Stimulated activated CD8-positive, alpha-beta memory T cell treated with anti-CD3 and anti-CD28 coated beads, Interleukin-12 subunit alpha, Interleukin-12 subunit beta, amount 100 ng/mL, for 4 hours (primary cell): ENCODE measurements around the gene NFATC1.
"Not testable (repeated sequence)": the region's sequence is repeated elsewhere in the genome, so short reads cannot be mapped to it uniquely, and the experiment has no call there.

Source experiments
- DNase-seq: peaks from one replicate; pipeline ENCODE4 v3.0.0-alpha.2; 2020; ENCODE audit warnings: low read depth

NFATC1 gene

DNA sequence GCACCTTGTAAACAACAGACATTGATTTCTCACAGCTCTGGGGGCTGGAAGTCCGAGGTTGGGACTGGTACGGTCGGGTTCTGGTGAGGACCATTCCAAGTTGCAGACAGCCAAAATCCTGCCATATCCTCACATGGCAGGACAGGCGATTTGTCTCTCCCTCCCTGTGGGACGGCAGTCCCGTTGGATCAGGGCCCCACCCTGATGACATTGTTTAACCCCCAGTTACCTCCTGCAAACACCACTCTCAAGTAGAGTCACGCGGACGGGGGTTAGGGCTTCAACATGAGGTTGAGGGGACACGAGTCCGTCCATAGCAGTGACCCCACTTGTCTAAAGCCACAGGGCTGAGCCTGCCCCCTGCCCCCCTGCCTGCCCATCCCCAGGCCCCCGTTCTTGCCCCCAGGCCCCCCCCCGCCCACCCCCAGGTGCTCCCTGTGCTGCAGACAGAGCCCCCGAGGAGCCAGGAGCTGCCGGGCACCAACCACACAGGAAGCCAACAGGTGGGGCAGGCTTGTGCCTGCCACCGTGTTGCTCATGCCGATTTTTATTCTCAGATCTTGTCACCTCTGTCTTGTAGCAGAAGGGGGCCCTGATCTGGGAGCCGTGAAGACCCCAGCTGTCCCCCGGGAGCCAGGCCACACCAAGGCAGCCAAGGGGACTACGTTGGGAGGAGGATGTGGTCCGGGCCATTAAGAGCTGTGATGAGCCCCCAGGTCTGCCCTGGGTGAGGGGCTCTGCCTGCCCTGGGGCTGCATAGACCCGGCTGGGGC is 82.2 kb downstream of the NFATC1 start:
- no peak for DNase-seq

- DNase-seq, result no peak
Measured at GRCh38 chr18:79478484-79479115, 82.9 kb downstream of the NFATC1 start.

GRCh38 chr18:79479116-79479760 is 83.5 kb downstream of the NFATC1 start:
- DNase-seq, result no peak

DNA sequence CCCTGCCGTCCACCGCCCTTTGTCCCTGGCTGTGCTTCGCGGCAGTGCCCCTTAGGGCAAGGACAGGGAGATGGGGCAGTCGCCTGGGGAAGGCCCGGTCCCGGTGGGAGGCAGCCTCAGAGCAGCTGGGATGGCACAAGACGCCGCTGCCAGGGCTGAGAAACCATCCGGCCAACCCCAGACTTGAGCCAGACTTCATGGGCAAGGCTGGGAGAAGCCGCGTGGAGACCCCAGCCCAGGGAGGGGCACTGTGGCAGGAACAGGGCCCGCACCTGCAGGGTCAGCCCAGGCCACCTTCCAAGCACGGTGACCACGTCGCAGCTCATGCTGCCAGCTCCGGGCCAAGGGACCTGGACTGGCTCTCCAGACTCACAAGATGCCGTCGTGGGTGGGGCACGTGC is 84.0 kb downstream of the NFATC1 start:
- no peak for DNase-seq

GRCh38 chr18:79480171-79481045 is 84.7 kb downstream of the NFATC1 start:
- DNase-seq, result no peak

GRCh38 chr18:79481046-79481790 is 85.5 kb downstream of the NFATC1 start:
- DNase-seq, result no peak

DNA sequence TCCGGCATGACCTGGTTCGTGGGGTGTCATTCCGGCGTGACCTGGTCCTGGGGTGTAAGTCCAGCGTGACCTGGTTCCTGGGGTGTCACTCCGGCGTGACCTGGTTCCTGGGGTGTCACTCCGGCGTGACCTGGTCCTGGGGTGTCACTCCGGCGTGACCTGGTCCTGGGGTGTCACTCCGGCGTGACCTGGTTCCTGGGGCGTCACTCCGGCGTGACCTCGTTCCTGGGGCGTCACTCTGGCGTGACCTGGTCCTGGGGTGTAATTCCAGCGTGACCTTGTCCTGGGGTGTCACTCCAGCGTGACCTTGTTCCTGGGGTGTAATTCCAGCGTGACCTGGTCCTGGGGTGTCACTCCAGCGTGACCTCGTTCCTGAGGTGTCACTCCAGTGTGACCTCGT is 87.7 kb downstream of the NFATC1 start:
- not testable (repeated sequence) for DNase-seq

DNA sequence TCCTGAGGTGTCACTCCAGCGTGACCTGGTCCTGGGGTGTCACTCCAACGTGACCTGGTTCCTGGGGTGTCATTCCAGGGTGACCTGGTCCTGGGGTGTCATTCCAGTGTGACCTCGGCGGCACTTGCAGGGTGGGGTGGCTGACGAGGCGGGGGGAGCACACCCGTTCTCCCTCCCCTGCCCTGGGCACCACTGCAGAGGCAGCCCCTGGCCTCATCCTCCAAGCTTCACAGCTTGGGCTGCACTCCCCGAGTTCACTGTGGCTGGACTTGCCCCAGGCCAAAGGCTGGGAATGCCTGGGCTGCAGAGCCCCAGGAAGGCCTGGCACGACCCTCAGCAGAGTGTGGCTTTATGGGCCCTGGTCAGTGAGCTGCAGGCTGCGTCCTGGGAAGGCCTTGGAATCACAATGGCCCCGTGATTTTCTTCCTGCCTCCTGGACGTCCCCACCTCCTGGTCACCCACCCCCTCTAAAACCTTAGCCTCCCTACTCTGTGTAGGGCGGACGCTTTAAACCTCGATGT is 88.3 kb downstream of the NFATC1 start:
- DNase-seq, result no peak

- no peak for DNase-seq
Measured at GRCh38 chr18:79484661-79485621, 89.2 kb downstream of the NFATC1 start.

GRCh38 chr18:79485788-79486355 is 90.1 kb downstream of the NFATC1 start:
- DNase-seq, result no peak

- no peak for DNase-seq
Measured at GRCh38 chr18:79486356-79487182, 90.8 kb downstream of the NFATC1 start.

DNA sequence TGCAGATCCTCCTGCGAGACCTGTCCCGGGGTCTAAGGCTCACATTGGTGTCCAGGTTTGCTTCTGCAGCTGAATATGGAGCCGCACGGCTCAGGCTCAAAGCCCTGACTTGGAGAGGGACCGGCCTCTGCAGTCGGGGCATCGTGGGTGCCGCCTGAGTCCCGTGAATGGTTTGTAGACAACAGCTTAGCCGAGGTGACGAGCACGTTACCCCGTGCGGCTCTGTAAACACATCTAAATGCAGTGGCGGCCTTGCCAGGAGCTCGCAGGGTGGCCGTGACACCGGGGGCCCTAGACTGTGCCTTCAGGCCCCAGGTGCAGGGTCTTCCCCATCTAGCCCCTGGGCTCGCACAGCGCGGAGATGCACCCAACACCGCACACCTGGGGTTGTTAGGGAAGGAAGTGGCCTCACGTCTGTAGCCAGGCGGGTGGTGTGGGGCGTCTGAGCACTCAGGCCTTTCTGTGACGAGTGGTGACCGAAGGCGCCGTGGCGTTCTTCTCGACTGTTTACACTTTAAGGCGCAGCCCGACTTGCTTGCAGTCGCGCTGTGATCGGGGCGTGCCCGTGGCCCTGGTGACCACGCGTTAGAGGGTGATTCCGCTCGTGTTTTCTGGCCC is 91.6 kb downstream of the NFATC1 start:
- no peak for DNase-seq

DNA sequence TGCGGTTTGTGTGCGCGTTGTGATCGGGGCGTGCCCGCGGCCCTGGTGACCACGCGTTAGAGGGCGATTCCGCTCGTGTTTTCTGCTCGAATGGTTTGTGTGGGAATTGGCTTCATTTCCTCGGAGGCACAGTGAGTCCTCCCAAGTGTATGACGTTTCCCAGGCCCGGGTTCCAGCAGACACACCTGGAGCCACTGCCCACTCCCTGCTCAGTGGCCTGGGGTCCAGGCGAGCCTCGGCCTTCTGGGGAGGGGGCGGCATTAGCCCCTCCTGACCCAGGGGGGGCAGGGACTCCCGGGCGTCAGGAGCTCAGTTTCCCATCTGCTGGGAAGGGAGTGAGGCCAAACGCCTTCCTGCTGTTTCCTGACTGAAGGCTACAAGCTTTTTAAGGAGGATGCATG is 92.1 kb downstream of the NFATC1 start:
- DNase-seq, result no peak

GRCh38 chr18:79488311-79489050 is 92.8 kb downstream of the NFATC1 start:
- DNase-seq, result no peak

GRCh38 chr18:79489051-79489898 is 93.5 kb downstream of the NFATC1 start:
- no peak for DNase-seq

DNA sequence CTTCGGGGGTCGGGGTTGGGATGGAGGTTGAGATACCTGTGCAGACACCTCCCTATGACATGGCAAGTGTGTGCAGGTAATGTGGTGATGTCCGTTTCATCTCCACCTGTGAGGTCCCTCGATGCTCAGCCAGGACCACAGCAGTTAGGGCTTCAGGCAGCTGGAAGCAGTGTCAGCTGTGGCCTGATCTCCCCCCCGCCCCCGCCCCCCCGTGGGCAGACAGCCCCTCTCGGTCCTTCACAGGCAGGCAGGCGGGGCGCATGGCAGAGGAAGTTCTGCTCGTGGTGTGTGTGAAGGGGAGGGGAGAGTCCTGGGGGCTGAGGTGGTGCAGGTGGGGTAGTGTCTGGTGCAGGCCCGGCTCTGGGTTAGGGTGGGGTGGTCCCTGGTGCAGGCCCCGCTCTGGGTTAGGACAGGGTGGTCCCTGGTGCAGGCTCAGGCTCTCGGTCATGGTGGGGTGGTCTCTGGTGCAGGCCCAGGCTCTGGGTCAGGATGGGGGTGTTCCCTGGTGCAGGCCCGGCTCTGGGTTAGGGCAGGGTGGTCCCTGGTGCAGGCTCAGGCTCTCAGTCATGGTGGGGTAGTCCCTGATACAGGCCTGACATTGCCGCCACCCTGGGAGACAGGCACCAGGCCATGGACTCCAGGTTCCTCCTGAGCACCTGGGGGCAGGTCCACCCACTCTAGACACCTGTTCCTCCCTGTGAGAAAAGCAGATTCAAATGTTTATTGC is 94.3 kb downstream of the NFATC1 start:
- DNase-seq, result no peak
